IMR-90 (cell line): ENCODE measurements around the gene AGAP1. TPM values are rescaled to one million over a fixed set of nuclear protein-coding genes. Genes with fewer than 3 reads are reported as not detected.

Experiments used
- ATAC-seq: fragments of 200-7000 bp; cut with Tn5 transposase; 2 replicates; pipeline ENCODE4 v1.9.1; 2020; ENCODE audit warnings: low read depth, mild to moderate bottlenecking, moderate library complexity
- BruUV-seq: library from RNA; stranded (reverse); fragments of 400-500 nt; replicated peaks from 2 replicates; lab custom pipeline; 2021; lab: Mats Ljungman, UMichigan
- CTCF ChIA-PET: fragments of 300-600 bp; formaldehyde crosslinking; extraction: SDS; loops from one replicate; lab custom pipeline; 2021; ENCODE audit warnings: antibody characterized with exemption; lab: Yijun Ruan, JAX
- POLR2A ChIA-PET: fragments of 300-600 bp; sonication (Branson Sonifier 250); formaldehyde crosslinking; loops from one replicate; lab custom pipeline; 2022; ENCODE audit warnings: antibody characterized with exemption; ENCODE audit not compliant: unreplicated experiment; lab: Charles Lee
- DNase-seq: peaks from one replicate; pipeline ENCODE4 v3.0.0; 2013
- H2AFZ ChIP-seq: replicated peaks from 2 replicates; pipeline ENCODE3; 2013; ENCODE audit warnings: low read length, mild to moderate bottlenecking; ENCODE audit not compliant: poor library complexity
- H2AK5ac ChIP-seq: 2 replicates; pipeline ENCODE4 v1.6.1; 2013; ENCODE audit warnings: low read depth, low read length, inconsistent platforms
- H2AK9ac ChIP-seq: replicated peaks from 2 replicates; pipeline ENCODE3; 2013; ENCODE audit warnings: mild to moderate bottlenecking, low read depth, low read length, moderate library complexity; ENCODE audit not compliant: poor library complexity
- H2BK120ac ChIP-seq: 2 replicates; pipeline ENCODE4 v1.6.1; 2013; ENCODE audit warnings: low read depth, low read length, inconsistent platforms
- H2BK15ac ChIP-seq: 3 replicates; pipeline ENCODE4 v1.6.1; 2013; ENCODE audit warnings: low read depth, low read length, inconsistent platforms
- H2BK20ac ChIP-seq: 2 replicates; pipeline ENCODE4 v1.6.1; 2013; ENCODE audit warnings: low read depth, mild to moderate bottlenecking, inconsistent platforms, low read length, moderate library complexity
- H2BK5ac ChIP-seq: 2 replicates; pipeline ENCODE4 v1.6.1; 2013; ENCODE audit warnings: mild to moderate bottlenecking, low read depth, low read length, inconsistent platforms; ENCODE audit not compliant: poor library complexity, severe bottlenecking
- H3K14ac ChIP-seq: replicated peaks from 2 replicates; pipeline ENCODE4 v1.6.1; 2013; ENCODE audit warnings: low read depth, low read length, inconsistent platforms
- H3K18ac ChIP-seq: 2 replicates; pipeline ENCODE4 v1.6.1; 2013; ENCODE audit warnings: low read depth, low read length, control low read depth
- H3K23ac ChIP-seq: 2 replicates; pipeline ENCODE4 v1.6.1; 2013; ENCODE audit warnings: low read depth, low read length, inconsistent platforms
- H3K27ac ChIP-seq: 2 replicates; pipeline ENCODE4 v1.5.1; 2013; ENCODE audit warnings: mild to moderate bottlenecking, control low read depth, low read length; ENCODE audit not compliant: insufficient read depth
- H3K27me3 ChIP-seq: 2 replicates; pipeline ENCODE4 v1.6.1; 2013; ENCODE audit warnings: low read length; ENCODE audit not compliant: control insufficient read depth, insufficient read depth
- H3K36me3 ChIP-seq: 2 replicates; pipeline ENCODE4 v1.6.1; 2013; ENCODE audit warnings: low read length, mixed read lengths; ENCODE audit not compliant: control insufficient read depth, insufficient read depth
- H3K4ac ChIP-seq: 2 replicates; pipeline ENCODE4 v1.6.1; 2013; ENCODE audit warnings: low read depth, low read length, inconsistent platforms
- H3K4me1 ChIP-seq: 2 replicates; pipeline ENCODE4 v1.6.1; 2013; ENCODE audit warnings: low read length, mixed read lengths; ENCODE audit not compliant: control insufficient read depth, insufficient read depth
- H3K4me2 ChIP-seq: 2 replicates; pipeline ENCODE4 v1.6.1; 2013; ENCODE audit warnings: low read depth, mild to moderate bottlenecking, control low read depth, low read length, moderate library complexity
- H3K4me3 ChIP-seq: 2 replicates; pipeline ENCODE4 v1.5.1; 2013; ENCODE audit warnings: low read depth, mild to moderate bottlenecking, control low read depth, low read length, moderate library complexity; ENCODE audit not compliant: insufficient read depth
- H3K56ac ChIP-seq: 2 replicates; pipeline ENCODE4 v1.6.1; 2013; ENCODE audit warnings: low read length, inconsistent platforms; ENCODE audit not compliant: insufficient read depth; ENCODE audit errors: extremely low read depth
- H3K79me1 ChIP-seq, 2 experiments: 2 replicates each; pipeline ENCODE4 v1.6.1; 2013; ENCODE audit warnings: low read length in 2 of 2, inconsistent platforms in 1 of 2, low read depth in 1 of 2
- H3K9ac ChIP-seq: 2 replicates; pipeline ENCODE4 v1.6.1; 2013; ENCODE audit warnings: low read depth, low read length, control low read depth
- H3K9me1 ChIP-seq: 2 replicates; pipeline ENCODE4 v1.6.1; 2013; ENCODE audit warnings: low read length, inconsistent platforms; ENCODE audit not compliant: insufficient read depth
- H3K9me3 ChIP-seq: 2 replicates; pipeline ENCODE4 v1.6.1; 2013; ENCODE audit warnings: low read length; ENCODE audit not compliant: control insufficient read depth, insufficient read depth
- H4K20me1 ChIP-seq: 2 replicates; pipeline ENCODE4 v1.6.1; 2013; ENCODE audit warnings: low read length, inconsistent platforms; ENCODE audit not compliant: insufficient read depth
- H4K5ac ChIP-seq: 2 replicates; pipeline ENCODE4 v1.6.1; 2013; ENCODE audit warnings: mild to moderate bottlenecking, low read depth, low read length, control low read depth
- H4K8ac ChIP-seq, 2 experiments: 2 replicates each; pipeline ENCODE4 v1.6.1; 2013; ENCODE audit warnings: low read depth in 2 of 2, low read length in 2 of 2, control low read depth in 1 of 2, inconsistent platforms in 1 of 2
- H4K91ac ChIP-seq: 2 replicates; pipeline ENCODE4 v1.6.1; 2013; ENCODE audit warnings: low read depth, low read length, inconsistent platforms; ENCODE audit not compliant: insufficient read depth
- CHD1 ChIP-seq: IDR thresholded peaks from 2 replicates; pipeline ENCODE4 v1.6.1; 2012; ENCODE audit warnings: low read depth, low read length, improper control_type of control experiment
- POLR2A ChIP-seq: IDR thresholded peaks from 2 replicates; pipeline ENCODE4 v1.6.1; 2012; ENCODE audit warnings: mild to moderate bottlenecking, low read depth, low read length
- RAD21 ChIP-seq: IDR thresholded peaks from 2 replicates; pipeline ENCODE4 v1.6.1; 2012; ENCODE audit warnings: low read length, improper control_type of control experiment
- RFX5 ChIP-seq: IDR thresholded peaks from 2 replicates; pipeline ENCODE4 v1.8.0; 2012; ENCODE audit warnings: low read depth, mild to moderate bottlenecking, low read length, moderate library complexity
- WGBS, 2 experiments: methylation state at CpG; one replicate each; pipeline versions ENCODE4 v1.1.5 to v1.1.7; 2013; ENCODE audit warnings: missing lambda C conversion rate in 2 of 2; ENCODE audit not compliant: insufficient read length in 1 of 2; ENCODE audit errors: extremely low coverage in 2 of 2; 5-methylcytosine and 5-hydroxymethylcytosine counted together
- dilution Hi-C: fragments of 300-500 bp; cut with HindIII; formaldehyde crosslinking; loops from one replicate; pipeline ENCODE4 v1.14.3; 2018; ENCODE audit warnings: low sequenced_read_pairs; ENCODE audit not compliant: unreplicated experiment
- in situ Hi-C: fragments of 300-500 bp; cut with MboI; formaldehyde crosslinking; loops from 3 replicates; pipeline ENCODE4 v1.14.3; 2019; ENCODE audit warnings: low sequenced_read_pairs, inconsistent platforms, mixed read lengths
- intact Hi-C: fragments of 100-400 bp; cut with micrococcal nuclease; formaldehyde crosslinking; loops from 2 replicates; pipeline ENCODE4 v1.10.0; 2022
- polyA plus RNA-seq, 3 experiments: library from polyadenylated mRNA; depleted of rRNA; stranded (reverse); fragments of >200 nt; gene quantifications; 2 replicates each; pipeline ENCODE4 v1.2.3, GENCODE V29; 2012; ENCODE audit warnings: low replicate concordance in 1 of 3
- total RNA-seq: library from RNA; depleted of rRNA; stranded (reverse); fragments of >200 nt; gene quantifications from 2 replicates; pipeline ENCODE4 v1.2.3, GENCODE V29; 2012
- TF ChIP-seq, protein P1 (sequence below): fragments of 150-350 bp; IDR thresholded peaks from 2 replicates; pipeline ENCODE4 v1.6.1; 2017; ENCODE audit warnings: mild to moderate bottlenecking, antibody characterized with exemption, low read length, low read depth

The AGAP1 gene
- total and polyA plus RNA-seq, 2 of the 4 experiments (the other 2 are of a cell fraction): 15.1 to 16.4 TPM

DNA sequence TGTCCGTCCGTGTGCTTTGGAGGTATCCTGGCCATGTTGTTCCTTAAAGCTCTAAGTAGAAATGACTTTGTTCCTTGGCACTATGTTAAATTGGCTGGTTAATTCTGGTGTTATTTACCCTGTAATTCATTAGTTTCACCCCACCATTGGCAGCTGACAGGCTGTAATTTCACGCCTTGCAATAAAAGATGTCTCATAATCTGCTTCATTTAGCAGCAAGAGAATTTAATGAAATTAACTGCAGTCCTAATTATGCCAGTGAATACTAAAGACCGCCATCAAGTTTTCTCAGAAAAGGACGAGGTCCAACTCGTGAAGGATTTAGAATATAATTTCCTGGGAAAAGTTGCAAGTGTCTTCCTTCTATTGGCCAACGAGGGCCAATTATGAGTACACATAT is 355.1 kb downstream of the AGAP1 start:
- H2AK5ac ChIP-seq: no peak overlapping the region
- WGBS, 2 experiments: no CpG with 5 or more reads among the region's 7 CpGs
- H3K4me3 ChIP-seq: no peak overlapping the region
- no peaks in the 10 kb centered on the region for H3K9me1 ChIP-seq
- BruUV-seq: no TSS peak
- no peak overlapping the region for H3K4me2 ChIP-seq
- no peak overlapping the region for H2BK20ac ChIP-seq
- intact Hi-C loops: no loop called here
- H3K9me3 ChIP-seq: no peaks in the 10 kb centered on the region
- H3K4me1 ChIP-seq: no peaks in the 10 kb centered on the region
- no peak overlapping the region for H3K18ac ChIP-seq
- H3K4ac ChIP-seq: no peak overlapping the region
- no peak overlapping the region for H3K14ac ChIP-seq
- no peaks in the 10 kb centered on the region; a peak in 2 of 4 replicates for H3K79me1 ChIP-seq
- H4K91ac ChIP-seq: no peak overlapping the region
- H2BK120ac ChIP-seq: no peak overlapping the region
- CTCF ChIA-PET: interaction anchor here (0.9 kb wide), 1 partner anchor 52 kb away, joined by 4 read pairs; no protein-coding TSS in a partner anchor
- POLR2A ChIA-PET: no interaction called here
- H3K27ac ChIP-seq: no peak overlapping the region
- no peak overlapping the region for H3K56ac ChIP-seq
- no peak for ATAC-seq
- H3K36me3 ChIP-seq: no peaks in the 10 kb centered on the region
- no peak overlapping the region for H2AK9ac ChIP-seq
- TF ChIP-seq CHD1: no peak
- TF ChIP-seq RFX5: no peak
- TF ChIP-seq POLR2A: no peak
- no peak for TF ChIP-seq RAD21
- TF ChIP-seq, protein P1, sequence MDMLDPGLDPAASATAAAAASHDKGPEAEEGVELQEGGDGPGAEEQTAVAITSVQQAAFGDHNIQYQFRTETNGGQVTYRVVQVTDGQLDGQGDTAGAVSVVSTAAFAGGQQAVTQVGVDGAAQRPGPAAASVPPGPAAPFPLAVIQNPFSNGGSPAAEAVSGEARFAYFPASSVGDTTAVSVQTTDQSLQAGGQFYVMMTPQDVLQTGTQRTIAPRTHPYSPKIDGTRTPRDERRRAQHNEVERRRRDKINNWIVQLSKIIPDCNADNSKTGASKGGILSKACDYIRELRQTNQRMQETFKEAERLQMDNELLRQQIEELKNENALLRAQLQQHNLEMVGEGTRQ: no peak
- H4K5ac ChIP-seq: no peak overlapping the region
- H2BK5ac ChIP-seq: no peak overlapping the region
- in situ Hi-C loops: no loop called here
- no peaks in the 10 kb centered on the region for H3K27me3 ChIP-seq
- dilution Hi-C loops: no loop called here
- H3K9ac ChIP-seq: no peak overlapping the region
- H2BK15ac ChIP-seq: no peak overlapping the region
- DNase-seq: no peak
- H2AFZ ChIP-seq: no peak overlapping the region
- H3K23ac ChIP-seq: no peak overlapping the region
- H4K8ac ChIP-seq: no peak overlapping the region
- no peaks in the 10 kb centered on the region for H4K20me1 ChIP-seq
